Measurements from ENCODE around the gene PEBP1.

Gene PEBP1

GRCh38 chr12:118102070-118102469 is 33.9 kb upstream of the PEBP1 start:
- H3K4me3 ChIP-seq (ENCODE audit: low read depth in 1 of 2, low read length in 2 of 2) = no peak overlapping the region
- H3K4me2 ChIP-seq (ENCODE audit: insufficient read depth, low read length) = peak overlapping the region; percentile 92

GRCh38 chr12:118102609-118103008 is 33.3 kb upstream of the PEBP1 start:
- ATAC-seq (ENCODE audit: insufficient read depth, low read depth) = no peak
- no peak overlapping the region for H3K27ac ChIP-seq (ENCODE audit: low read length)
- H3K4me3 ChIP-seq (ENCODE audit: low read depth in 1 of 2, low read length in 2 of 2) = peak overlapping the region in 1 of 2 experiments; percentile 70; a peak in 2 of 4 replicates
- peaks cover 20% of the 10 kb centered on the region for H3K4me1 ChIP-seq (ENCODE audit: insufficient read depth, low read length)
- H3K4me2 ChIP-seq (ENCODE audit: insufficient read depth, low read length) = peak overlapping the region; percentile 92
- DNase-seq = no peak
- H3K36me3 ChIP-seq (ENCODE audit: insufficient read depth, low read length) = no peaks in the 10 kb centered on the region
- H4K20me1 ChIP-seq (ENCODE audit: insufficient read depth, low read length) = no peaks in the 10 kb centered on the region
- peak overlapping the region; percentile 78; the same call in 1 of the 2 replicates for H3K9ac ChIP-seq (ENCODE audit: low read depth, low read length)
- H3K27me3 ChIP-seq (ENCODE audit: insufficient read depth, low read length, poor library complexity) = no peaks in the 10 kb centered on the region
- no peaks in the 10 kb centered on the region for H3K79me2 ChIP-seq (ENCODE audit: insufficient read depth, low read length)
- no peaks in the 10 kb centered on the region for H3K9me3 ChIP-seq (ENCODE audit: insufficient read depth, low read length, severe bottlenecking)
- no peak overlapping the region for H2AFZ ChIP-seq (ENCODE audit: low read depth, low read length)
- TF ChIP-seq EZH2 (IDR thresholded peaks at IDR 0.05; ENCODE audit: borderline replicate concordance, low read depth, low read length, severe bottlenecking) (no peak), CTCF (IDR thresholded peaks at IDR 0.05; ENCODE audit: borderline replicate concordance, extremely low read depth, low read length, poor library complexity, severe bottlenecking) (no peak)

More at GRCh38 chr12:118102070-118102469, 33.9 kb upstream of the PEBP1 start:
- Histone ChIP-seq H3K27ac (ENCODE audit: low read length) (no peak overlapping the region), H3K4me1 (ENCODE audit: insufficient read depth, low read length) (peaks cover 20% of the 10 kb centered on the region), H3K36me3 (ENCODE audit: insufficient read depth, low read length) (no peaks in the 10 kb centered on the region), H3K27me3 (ENCODE audit: insufficient read depth, low read length, poor library complexity) (no peaks in the 10 kb centered on the region), H3K9ac (ENCODE audit: low read depth, low read length) (no peak overlapping the region), H3K79me2 (ENCODE audit: insufficient read depth, low read length) (no peaks in the 10 kb centered on the region), H4K20me1 (ENCODE audit: insufficient read depth, low read length) (no peaks in the 10 kb centered on the region), H2AFZ (ENCODE audit: low read depth, low read length) (no peak overlapping the region), H3K9me3 (ENCODE audit: insufficient read depth, low read length, severe bottlenecking) (no peaks in the 10 kb centered on the region)
- no peak for TF ChIP-seq EZH2 (IDR thresholded peaks at IDR 0.05; ENCODE audit: borderline replicate concordance, low read depth, low read length, severe bottlenecking)
- no peak for TF ChIP-seq CTCF (IDR thresholded peaks at IDR 0.05; ENCODE audit: borderline replicate concordance, extremely low read depth, low read length, poor library complexity, severe bottlenecking)
- ATAC-seq (ENCODE audit: insufficient read depth, low read depth) = no peak
- no peak for DNase-seq

GRCh38 chr12:118103201-118103600 is 32.7 kb upstream of the PEBP1 start:
- peak overlapping the region; percentile 82 for H3K27ac ChIP-seq (ENCODE audit: low read length)
- no peaks in the 10 kb centered on the region for H3K27me3 ChIP-seq (ENCODE audit: insufficient read depth, low read length, poor library complexity)
- H3K4me3 ChIP-seq (ENCODE audit: low read depth in 1 of 2, low read length in 2 of 2) = peak overlapping the region; percentile 70 to 77
- peak overlapping the region; percentile 89 for H2AFZ ChIP-seq (ENCODE audit: low read depth, low read length)
- ATAC-seq (ENCODE audit: insufficient read depth, low read depth) = peak; percentile 37
- TF ChIP-seq EZH2 (IDR thresholded peaks at IDR 0.05; ENCODE audit: borderline replicate concordance, low read depth, low read length, severe bottlenecking) (no peak), CTCF (IDR thresholded peaks at IDR 0.05; ENCODE audit: borderline replicate concordance, extremely low read depth, low read length, poor library complexity, severe bottlenecking) (no peak)
- peak overlapping the region; percentile 92 for H3K4me2 ChIP-seq (ENCODE audit: insufficient read depth, low read length)
- H3K9me3 ChIP-seq (ENCODE audit: insufficient read depth, low read length, severe bottlenecking) = no peaks in the 10 kb centered on the region
- H3K36me3 ChIP-seq (ENCODE audit: insufficient read depth, low read length) = no peaks in the 10 kb centered on the region
- peak; percentile 27 for DNase-seq
- no peaks in the 10 kb centered on the region for H3K79me2 ChIP-seq (ENCODE audit: insufficient read depth, low read length)
- peak overlapping the region; percentile 78 for H3K9ac ChIP-seq (ENCODE audit: low read depth, low read length)
- H4K20me1 ChIP-seq (ENCODE audit: insufficient read depth, low read length) = no peaks in the 10 kb centered on the region
- H3K4me1 ChIP-seq (ENCODE audit: insufficient read depth, low read length) = peaks cover 20% of the 10 kb centered on the region
